IMR-90 (cell line): ENCODE results near the gene MAPKAPK2. TPM values are rescaled to one million over a fixed set of nuclear protein-coding genes. Genes with fewer than 3 reads are reported as not detected.

Source experiments
- ATAC-seq: fragments of 200-7000 bp; cut with Tn5 transposase; 2 replicates; pipeline ENCODE4 v1.9.1; 2020; ENCODE audit warnings: low read depth, mild to moderate bottlenecking, moderate library complexity
- BruUV-seq: library from RNA; stranded (reverse); fragments of 400-500 nt; replicated peaks from 2 replicates; lab custom pipeline; 2021; lab: Mats Ljungman, UMichigan
- CTCF ChIA-PET: fragments of 300-600 bp; formaldehyde crosslinking; extraction: SDS; loops from one replicate; lab custom pipeline; 2021; ENCODE audit warnings: antibody characterized with exemption; lab: Yijun Ruan, JAX
- POLR2A ChIA-PET: fragments of 300-600 bp; sonication (Branson Sonifier 250); formaldehyde crosslinking; loops from one replicate; lab custom pipeline; 2022; ENCODE audit warnings: antibody characterized with exemption; ENCODE audit not compliant: unreplicated experiment; lab: Charles Lee
- DNase-seq: peaks from one replicate; pipeline ENCODE4 v3.0.0; 2013
- H2AFZ ChIP-seq: replicated peaks from 2 replicates; pipeline ENCODE3; 2013; ENCODE audit warnings: low read length, mild to moderate bottlenecking; ENCODE audit not compliant: poor library complexity
- H2AK5ac ChIP-seq: 2 replicates; pipeline ENCODE4 v1.6.1; 2013; ENCODE audit warnings: low read depth, low read length, inconsistent platforms
- H2AK9ac ChIP-seq: replicated peaks from 2 replicates; pipeline ENCODE3; 2013; ENCODE audit warnings: mild to moderate bottlenecking, low read depth, low read length, moderate library complexity; ENCODE audit not compliant: poor library complexity
- H2BK120ac ChIP-seq: 2 replicates; pipeline ENCODE4 v1.6.1; 2013; ENCODE audit warnings: low read depth, low read length, inconsistent platforms
- H2BK15ac ChIP-seq: 3 replicates; pipeline ENCODE4 v1.6.1; 2013; ENCODE audit warnings: low read depth, low read length, inconsistent platforms
- H2BK20ac ChIP-seq: 2 replicates; pipeline ENCODE4 v1.6.1; 2013; ENCODE audit warnings: low read depth, mild to moderate bottlenecking, inconsistent platforms, low read length, moderate library complexity
- H2BK5ac ChIP-seq: 2 replicates; pipeline ENCODE4 v1.6.1; 2013; ENCODE audit warnings: mild to moderate bottlenecking, low read depth, low read length, inconsistent platforms; ENCODE audit not compliant: poor library complexity, severe bottlenecking
- H3K14ac ChIP-seq: replicated peaks from 2 replicates; pipeline ENCODE4 v1.6.1; 2013; ENCODE audit warnings: low read depth, low read length, inconsistent platforms
- H3K18ac ChIP-seq: 2 replicates; pipeline ENCODE4 v1.6.1; 2013; ENCODE audit warnings: low read depth, low read length, control low read depth
- H3K23ac ChIP-seq: 2 replicates; pipeline ENCODE4 v1.6.1; 2013; ENCODE audit warnings: low read depth, low read length, inconsistent platforms
- H3K27ac ChIP-seq: 2 replicates; pipeline ENCODE4 v1.5.1; 2013; ENCODE audit warnings: mild to moderate bottlenecking, control low read depth, low read length; ENCODE audit not compliant: insufficient read depth
- H3K27me3 ChIP-seq: 2 replicates; pipeline ENCODE4 v1.6.1; 2013; ENCODE audit warnings: low read length; ENCODE audit not compliant: control insufficient read depth, insufficient read depth
- H3K36me3 ChIP-seq: 2 replicates; pipeline ENCODE4 v1.6.1; 2013; ENCODE audit warnings: low read length, mixed read lengths; ENCODE audit not compliant: control insufficient read depth, insufficient read depth
- H3K4ac ChIP-seq: 2 replicates; pipeline ENCODE4 v1.6.1; 2013; ENCODE audit warnings: low read depth, low read length, inconsistent platforms
- H3K4me1 ChIP-seq: 2 replicates; pipeline ENCODE4 v1.6.1; 2013; ENCODE audit warnings: low read length, mixed read lengths; ENCODE audit not compliant: control insufficient read depth, insufficient read depth
- H3K4me2 ChIP-seq: 2 replicates; pipeline ENCODE4 v1.6.1; 2013; ENCODE audit warnings: low read depth, mild to moderate bottlenecking, control low read depth, low read length, moderate library complexity
- H3K4me3 ChIP-seq: 2 replicates; pipeline ENCODE4 v1.5.1; 2013; ENCODE audit warnings: low read depth, mild to moderate bottlenecking, control low read depth, low read length, moderate library complexity; ENCODE audit not compliant: insufficient read depth
- H3K56ac ChIP-seq: 2 replicates; pipeline ENCODE4 v1.6.1; 2013; ENCODE audit warnings: low read length, inconsistent platforms; ENCODE audit not compliant: insufficient read depth; ENCODE audit errors: extremely low read depth
- H3K79me1 ChIP-seq, 2 experiments: 2 replicates each; pipeline ENCODE4 v1.6.1; 2013; ENCODE audit warnings: low read length in 2 of 2, inconsistent platforms in 1 of 2, low read depth in 1 of 2
- H3K9ac ChIP-seq: 2 replicates; pipeline ENCODE4 v1.6.1; 2013; ENCODE audit warnings: low read depth, low read length, control low read depth
- H3K9me1 ChIP-seq: 2 replicates; pipeline ENCODE4 v1.6.1; 2013; ENCODE audit warnings: low read length, inconsistent platforms; ENCODE audit not compliant: insufficient read depth
- H3K9me3 ChIP-seq: 2 replicates; pipeline ENCODE4 v1.6.1; 2013; ENCODE audit warnings: low read length; ENCODE audit not compliant: control insufficient read depth, insufficient read depth
- H4K20me1 ChIP-seq: 2 replicates; pipeline ENCODE4 v1.6.1; 2013; ENCODE audit warnings: low read length, inconsistent platforms; ENCODE audit not compliant: insufficient read depth
- H4K5ac ChIP-seq: 2 replicates; pipeline ENCODE4 v1.6.1; 2013; ENCODE audit warnings: mild to moderate bottlenecking, low read depth, low read length, control low read depth
- H4K8ac ChIP-seq, 2 experiments: 2 replicates each; pipeline ENCODE4 v1.6.1; 2013; ENCODE audit warnings: low read depth in 2 of 2, low read length in 2 of 2, control low read depth in 1 of 2, inconsistent platforms in 1 of 2
- H4K91ac ChIP-seq: 2 replicates; pipeline ENCODE4 v1.6.1; 2013; ENCODE audit warnings: low read depth, low read length, inconsistent platforms; ENCODE audit not compliant: insufficient read depth
- BHLHE40 ChIP-seq: fragments of 150-350 bp; IDR thresholded peaks from 2 replicates; pipeline ENCODE4 v1.6.1; 2016; ENCODE audit warnings: mild to moderate bottlenecking, low read depth, low read length
- CEBPB ChIP-seq: IDR thresholded peaks from 2 replicates; pipeline ENCODE4 v1.6.1; 2012; ENCODE audit warnings: low read depth, low read length, improper control_type of control experiment
- ELK1 ChIP-seq: fragments of 150-350 bp; IDR thresholded peaks from 2 replicates; pipeline ENCODE4 v1.6.1; 2016; ENCODE audit warnings: low read depth, mild to moderate bottlenecking, low read length, moderate library complexity, borderline replicate concordance
- FOS ChIP-seq: fragments of 150-350 bp; IDR thresholded peaks from 2 replicates; pipeline ENCODE4 v1.6.1; 2016; ENCODE audit warnings: low read depth, low read length
- MXI1 ChIP-seq: IDR thresholded peaks from 2 replicates; pipeline ENCODE4 v1.6.1; 2012; ENCODE audit warnings: low read depth, mild to moderate bottlenecking, low read length, moderate library complexity, borderline replicate concordance
- RAD21 ChIP-seq: IDR thresholded peaks from 2 replicates; pipeline ENCODE4 v1.6.1; 2012; ENCODE audit warnings: low read length, improper control_type of control experiment
- RCOR1 ChIP-seq: IDR thresholded peaks from 2 replicates; pipeline ENCODE4 v1.6.1; 2012; ENCODE audit warnings: mild to moderate bottlenecking, low read length, improper control_type of control experiment; ENCODE audit not compliant: insufficient replicate concordance
- RFX5 ChIP-seq: IDR thresholded peaks from 2 replicates; pipeline ENCODE4 v1.8.0; 2012; ENCODE audit warnings: low read depth, mild to moderate bottlenecking, low read length, moderate library complexity
- SMC3 ChIP-seq: fragments of 150-350 bp; IDR thresholded peaks from 2 replicates; pipeline ENCODE4 v1.6.1; 2016; ENCODE audit warnings: low read depth, mild to moderate bottlenecking, antibody characterized with exemption, low read length, moderate library complexity
- WGBS, 2 experiments: methylation state at CpG; one replicate each; pipeline versions ENCODE4 v1.1.5 to v1.1.7; 2013; ENCODE audit warnings: missing lambda C conversion rate in 2 of 2; ENCODE audit not compliant: insufficient read length in 1 of 2; ENCODE audit errors: extremely low coverage in 2 of 2; 5-methylcytosine and 5-hydroxymethylcytosine counted together
- dilution Hi-C: fragments of 300-500 bp; cut with HindIII; formaldehyde crosslinking; loops from one replicate; pipeline ENCODE4 v1.14.3; 2018; ENCODE audit warnings: low sequenced_read_pairs; ENCODE audit not compliant: unreplicated experiment
- in situ Hi-C: fragments of 300-500 bp; cut with MboI; formaldehyde crosslinking; loops from 3 replicates; pipeline ENCODE4 v1.14.3; 2019; ENCODE audit warnings: low sequenced_read_pairs, inconsistent platforms, mixed read lengths
- intact Hi-C: fragments of 100-400 bp; cut with micrococcal nuclease; formaldehyde crosslinking; loops from 2 replicates; pipeline ENCODE4 v1.10.0; 2022
- polyA plus RNA-seq, 3 experiments: library from polyadenylated mRNA; depleted of rRNA; stranded (reverse); fragments of >200 nt; gene quantifications; 2 replicates each; pipeline ENCODE4 v1.2.3, GENCODE V29; 2012; ENCODE audit warnings: low replicate concordance in 1 of 3
- total RNA-seq: library from RNA; depleted of rRNA; stranded (reverse); fragments of >200 nt; gene quantifications from 2 replicates; pipeline ENCODE4 v1.2.3, GENCODE V29; 2012
- TF ChIP-seq, protein P1 (sequence below): conservative IDR thresholded peaks from 2 replicates; pipeline ENCODE4 v1.5.1; 2012; ENCODE audit warnings: mild to moderate bottlenecking, low read depth, low read length, improper control_type of control experiment
- TF ChIP-seq, protein P2 (sequence below): fragments of 150-350 bp; IDR thresholded peaks from 2 replicates; pipeline ENCODE4 v1.6.1; 2017; ENCODE audit warnings: mild to moderate bottlenecking, antibody characterized with exemption, low read length, low read depth

MAPKAPK2 gene
- total and polyA plus RNA-seq, 2 of the 4 experiments (the other 2 are of a cell fraction) = 56.5 to 66.4 TPM

GRCh38 chr1:206732992-206733391, 48.3 kb downstream of the MAPKAPK2 start:
- no peak overlapping the region for H3K56ac ChIP-seq
- no peak overlapping the region for H4K91ac ChIP-seq
- H3K4me3 ChIP-seq = no peak overlapping the region
- H3K23ac ChIP-seq = no peak overlapping the region
- TSS peak; percentile 72 for BruUV-seq
- POLR2A ChIA-PET = no interaction called here
- no peak overlapping the region for H3K14ac ChIP-seq
- H3K4ac ChIP-seq = no peak overlapping the region
- H3K9ac ChIP-seq = no peak overlapping the region
- peaks cover 18 to 74% of the 10 kb centered on the region in 2 experiments for H3K79me1 ChIP-seq
- dilution Hi-C loops (no loop called here), intact Hi-C loops (loop anchor here (10.0 kb wide), 1 partner anchor 252 kb away; no protein-coding TSS in a partner anchor), in situ Hi-C loops (no loop called here)
- no peak overlapping the region for H2BK5ac ChIP-seq
- CTCF ChIA-PET = interaction anchor here (2.9 kb wide), 1 partner anchor 179 kb away, joined by 17 read pairs; no protein-coding TSS in a partner anchor
- peaks cover 10% of the 10 kb centered on the region for H3K4me1 ChIP-seq
- no peak overlapping the region for H3K18ac ChIP-seq
- H2BK15ac ChIP-seq = no peak overlapping the region
- no peak overlapping the region for H2AK9ac ChIP-seq
- H3K27ac ChIP-seq = no peak overlapping the region
- H3K36me3 ChIP-seq = peaks cover 62% of the 10 kb centered on the region
- 100% methylated on average over 3 of the region's 11 CpGs; no CpG with 5 or more reads in 1 of the 2 experiments for WGBS, 2 experiments
- no peak overlapping the region for H2BK120ac ChIP-seq
- no peak overlapping the region for H4K5ac ChIP-seq
- no peak for ATAC-seq
- H3K27me3 ChIP-seq = no peaks in the 10 kb centered on the region
- H3K9me1 ChIP-seq = peaks cover 16% of the 10 kb centered on the region
- H2AK5ac ChIP-seq = no peak overlapping the region
- no peak overlapping the region for H3K4me2 ChIP-seq
- H3K9me3 ChIP-seq = no peaks in the 10 kb centered on the region
- peaks cover 32% of the 10 kb centered on the region for H4K20me1 ChIP-seq
- DNase-seq = no peak
- H2AFZ ChIP-seq = no peak overlapping the region
- no peak overlapping the region for H4K8ac ChIP-seq
- no peak overlapping the region for H2BK20ac ChIP-seq
- TF ChIP-seq FOS (no peak), CEBPB (no peak), MXI1 (no peak), ELK1 (no peak), RCOR1 (no peak), RFX5 (no peak), SMC3 (no peak), BHLHE40 (no peak), RAD21 (no peak)
- TF ChIP-seq, protein P1, sequence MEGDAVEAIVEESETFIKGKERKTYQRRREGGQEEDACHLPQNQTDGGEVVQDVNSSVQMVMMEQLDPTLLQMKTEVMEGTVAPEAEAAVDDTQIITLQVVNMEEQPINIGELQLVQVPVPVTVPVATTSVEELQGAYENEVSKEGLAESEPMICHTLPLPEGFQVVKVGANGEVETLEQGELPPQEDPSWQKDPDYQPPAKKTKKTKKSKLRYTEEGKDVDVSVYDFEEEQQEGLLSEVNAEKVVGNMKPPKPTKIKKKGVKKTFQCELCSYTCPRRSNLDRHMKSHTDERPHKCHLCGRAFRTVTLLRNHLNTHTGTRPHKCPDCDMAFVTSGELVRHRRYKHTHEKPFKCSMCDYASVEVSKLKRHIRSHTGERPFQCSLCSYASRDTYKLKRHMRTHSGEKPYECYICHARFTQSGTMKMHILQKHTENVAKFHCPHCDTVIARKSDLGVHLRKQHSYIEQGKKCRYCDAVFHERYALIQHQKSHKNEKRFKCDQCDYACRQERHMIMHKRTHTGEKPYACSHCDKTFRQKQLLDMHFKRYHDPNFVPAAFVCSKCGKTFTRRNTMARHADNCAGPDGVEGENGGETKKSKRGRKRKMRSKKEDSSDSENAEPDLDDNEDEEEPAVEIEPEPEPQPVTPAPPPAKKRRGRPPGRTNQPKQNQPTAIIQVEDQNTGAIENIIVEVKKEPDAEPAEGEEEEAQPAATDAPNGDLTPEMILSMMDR = no peak
- TF ChIP-seq, protein P2, sequence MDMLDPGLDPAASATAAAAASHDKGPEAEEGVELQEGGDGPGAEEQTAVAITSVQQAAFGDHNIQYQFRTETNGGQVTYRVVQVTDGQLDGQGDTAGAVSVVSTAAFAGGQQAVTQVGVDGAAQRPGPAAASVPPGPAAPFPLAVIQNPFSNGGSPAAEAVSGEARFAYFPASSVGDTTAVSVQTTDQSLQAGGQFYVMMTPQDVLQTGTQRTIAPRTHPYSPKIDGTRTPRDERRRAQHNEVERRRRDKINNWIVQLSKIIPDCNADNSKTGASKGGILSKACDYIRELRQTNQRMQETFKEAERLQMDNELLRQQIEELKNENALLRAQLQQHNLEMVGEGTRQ = no peak
